GM12878 (cell line): ENCODE results near the gene MBOAT7. TPM values are rescaled to one million over a fixed set of nuclear protein-coding genes. Genes with fewer than 3 reads are reported as not detected.
A peak's percentile ranks its signal among the peaks of the same experiment; 100 is the strongest.

Experiments
- BHLHE40 ChIP-seq, 2 experiments: fragments of 450-650 bp in 1 of 2; IDR thresholded peaks; 2 replicates each; pipeline ENCODE4 v1.6.1; 2011 to 2017; ENCODE audit warnings: low read depth in 2 of 2, borderline replicate concordance in 1 of 2, improper control_type of control experiment in 1 of 2, low read length in 1 of 2, mild to moderate bottlenecking in 1 of 2
- BRCA1 ChIP-seq: IDR thresholded peaks from 2 replicates; pipeline ENCODE4 v1.6.1; 2011; ENCODE audit warnings: low read depth, low read length, improper control_type of control experiment
- CHD2 ChIP-seq: IDR thresholded peaks from 2 replicates; pipeline ENCODE4 v1.6.1; 2011; ENCODE audit warnings: low read depth, low read length, improper control_type of control experiment, borderline replicate concordance
- CHD4 ChIP-seq: fragments of 200-600 bp; sonication (generic); IDR thresholded peaks from 2 replicates; pipeline ENCODE4 v1.6.1; 2016; ENCODE audit warnings: mild to moderate bottlenecking
- CREM ChIP-seq: IDR thresholded peaks from 2 replicates; pipeline ENCODE4 v1.6.1; 2014; ENCODE audit warnings: antibody characterized with exemption, low read depth
- GABPA ChIP-seq: IDR thresholded peaks from 2 replicates; pipeline ENCODE4 v1.6.1; 2014; ENCODE audit warnings: antibody characterized with exemption, low read depth, mild to moderate bottlenecking, inconsistent platforms
- HDAC6 ChIP-seq: fragments of 200-600 bp; sonication (generic); IDR thresholded peaks from one replicate; pipeline ENCODE4 v1.8.0; 2017; ENCODE audit warnings: antibody characterized with exemption; ENCODE audit not compliant: unreplicated experiment
- HDGF ChIP-seq: fragments of 450-650 bp; IDR thresholded peaks from 2 replicates; pipeline ENCODE4 v1.6.1; 2016; ENCODE audit warnings: antibody characterized with exemption
- IRF4 ChIP-seq: IDR thresholded peaks from 2 replicates; pipeline ENCODE4 v1.6.1; 2011; ENCODE audit warnings: low read depth, low read length
- KLF5 ChIP-seq: fragments of 450-650 bp; IDR thresholded peaks from 2 replicates; pipeline ENCODE4 v1.6.1; 2014; ENCODE audit warnings: mild to moderate bottlenecking; ENCODE audit not compliant: partially characterized antibody
- MEF2A ChIP-seq: IDR thresholded peaks from 2 replicates; pipeline ENCODE4 v1.6.1; 2011; ENCODE audit warnings: low read depth, mild to moderate bottlenecking, low read length, moderate library complexity; ENCODE audit not compliant: insufficient read depth
- MEF2B ChIP-seq: fragments of 450-650 bp; IDR thresholded peaks from 2 replicates; pipeline ENCODE4 v1.6.1; 2018; ENCODE audit warnings: mild to moderate bottlenecking, moderate library complexity; ENCODE audit not compliant: partially characterized antibody, poor library complexity, severe bottlenecking
- MTA3 ChIP-seq: IDR thresholded peaks from 2 replicates; pipeline ENCODE4 v1.6.1; 2012; ENCODE audit warnings: low read length, inconsistent platforms, borderline replicate concordance
- MYC ChIP-seq: IDR thresholded peaks from 2 replicates; pipeline ENCODE4 v1.6.1; 2011; ENCODE audit warnings: mild to moderate bottlenecking, low read length, moderate library complexity, inconsistent platforms; ENCODE audit not compliant: insufficient read depth, insufficient replicate concordance, insufficient read length, severe bottlenecking
- NBN ChIP-seq: fragments of 450-650 bp; IDR thresholded peaks from 2 replicates; pipeline ENCODE4 v1.6.1; 2016
- RELA ChIP-seq: fragments of 450-650 bp; IDR thresholded peaks from 2 replicates; pipeline ENCODE4 v1.8.0; 2014; ENCODE audit warnings: borderline replicate concordance; ENCODE audit not compliant: partially characterized antibody
- RELB ChIP-seq: fragments of 450-650 bp; IDR thresholded peaks from 2 replicates; pipeline ENCODE4 v1.6.1; 2017; ENCODE audit warnings: low read depth, mild to moderate bottlenecking, moderate library complexity
- SMAD5 ChIP-seq: IDR thresholded peaks from 2 replicates; pipeline ENCODE4 v1.6.1; 2016; ENCODE audit warnings: antibody characterized with exemption, low read depth
- SUZ12 ChIP-seq: fragments of 200-600 bp; sonication (generic); IDR thresholded peaks from one replicate; pipeline ENCODE4 v1.6.1; 2018; ENCODE audit warnings: antibody characterized with exemption, mild to moderate bottlenecking; ENCODE audit not compliant: unreplicated experiment
- TCF3 ChIP-seq: IDR thresholded peaks from 2 replicates; pipeline ENCODE4 v1.6.1; 2012; ENCODE audit warnings: low read depth, mild to moderate bottlenecking, low read length, borderline replicate concordance; ENCODE audit not compliant: insufficient read depth
- TCF7 ChIP-seq: IDR thresholded peaks from 2 replicates; pipeline ENCODE4 v1.6.1; 2014; ENCODE audit warnings: antibody characterized with exemption, borderline replicate concordance
- ZBED1 ChIP-seq: IDR thresholded peaks from 2 replicates; pipeline ENCODE4 v1.6.1; 2016; ENCODE audit warnings: borderline replicate concordance
- ZNF207 ChIP-seq: fragments of 450-650 bp; IDR thresholded peaks from 2 replicates; pipeline ENCODE4 v1.6.1; 2014; ENCODE audit warnings: antibody characterized with exemption, mild to moderate bottlenecking, borderline replicate concordance
- ZNF24 ChIP-seq: fragments of 450-650 bp; IDR thresholded peaks from 2 replicates; pipeline ENCODE4 v1.6.1; 2017; ENCODE audit warnings: antibody characterized with exemption, mild to moderate bottlenecking
- ZNF274 ChIP-seq: IDR thresholded peaks from one replicate; pipeline ENCODE4 v1.8.0; 2011; ENCODE audit not compliant: insufficient read length, insufficient read depth
- ZZZ3 ChIP-seq: IDR thresholded peaks from 2 replicates; pipeline ENCODE4 v1.6.1; 2011; ENCODE audit warnings: low read depth; ENCODE audit not compliant: control insufficient read depth, insufficient read length
- polyA plus RNA-seq, 11 experiments: library from polyadenylated mRNA; depleted of rRNA in 4 of 11; unstranded in 6 of 11; stranded (reverse) in 5 of 11; fragments of >200 nt; fragmentation: Nextera tagmentation in 4 of 11; fragmentation: Illumina TruSeq in 1 of 11; extraction: Ambion mirVana in 4 of 11; extraction: Trizol in 1 of 11; gene quantifications; 1 replicate in 1 of 11; 2 replicates in 10 of 11; pipeline versions ENCODE4 v1.2.1 to v1.2.3, GENCODE V29; 2011 to 2016; ENCODE audit warnings: inconsistent platforms in 2 of 11, missing spikeins in 2 of 11, low read depth in 1 of 11
- total RNA-seq, 4 experiments: library from RNA; depleted of rRNA in 3 of 4; stranded (reverse); fragments of >200 nt in 3 of 4; fragmentation: Illumina TruSeq in 1 of 4; extraction: Trizol in 1 of 4; gene quantifications; 2 replicates each; pipeline versions ENCODE4 v1.2.1 to v1.2.3, GENCODE V29; 2013 to 2021
- TF ChIP-seq, protein P1 (sequence below): fragments of 450-650 bp; IDR thresholded peaks from 2 replicates; pipeline ENCODE4 v1.6.1; 2018; ENCODE audit warnings: borderline replicate concordance, mild to moderate bottlenecking; ENCODE audit not compliant: partially characterized antibody

Gene MBOAT7
- total and polyA plus RNA-seq, 10 of the 15 experiments (the other 5 are each of a cell fraction or from before 2014, with no cell fraction given): 0.69 to 44.5 (median 21.7) TPM

GRCh38 chr19:54137699-54138488, 51.5 kb downstream of the MBOAT7 start, which contains the start of gene CNOT3 (continued):
- TF ChIP-seq SUZ12: no peak
- TF ChIP-seq ZZZ3: no peak
- TF ChIP-seq BRCA1: no peak
- TF ChIP-seq ZNF207: no peak
- TF ChIP-seq ZNF24: no peak
- TF ChIP-seq NBN: peak; percentile 28; the same call in 1 of the 2 replicates
- peak; percentile 100 for TF ChIP-seq ZBED1
- no peak for TF ChIP-seq ZNF274
- no peak for TF ChIP-seq CHD2
- TF ChIP-seq SMAD5: no peak; the same call in 1 of the 2 replicates
- no peak for TF ChIP-seq RELB
- TF ChIP-seq IRF4: no peak
- no peak for TF ChIP-seq HDGF
- TF ChIP-seq GABPA: no peak
- TF ChIP-seq MEF2B: peak; percentile 18
- TF ChIP-seq CHD4: no peak
- TF ChIP-seq RELA: no peak
- TF ChIP-seq, protein P1, sequence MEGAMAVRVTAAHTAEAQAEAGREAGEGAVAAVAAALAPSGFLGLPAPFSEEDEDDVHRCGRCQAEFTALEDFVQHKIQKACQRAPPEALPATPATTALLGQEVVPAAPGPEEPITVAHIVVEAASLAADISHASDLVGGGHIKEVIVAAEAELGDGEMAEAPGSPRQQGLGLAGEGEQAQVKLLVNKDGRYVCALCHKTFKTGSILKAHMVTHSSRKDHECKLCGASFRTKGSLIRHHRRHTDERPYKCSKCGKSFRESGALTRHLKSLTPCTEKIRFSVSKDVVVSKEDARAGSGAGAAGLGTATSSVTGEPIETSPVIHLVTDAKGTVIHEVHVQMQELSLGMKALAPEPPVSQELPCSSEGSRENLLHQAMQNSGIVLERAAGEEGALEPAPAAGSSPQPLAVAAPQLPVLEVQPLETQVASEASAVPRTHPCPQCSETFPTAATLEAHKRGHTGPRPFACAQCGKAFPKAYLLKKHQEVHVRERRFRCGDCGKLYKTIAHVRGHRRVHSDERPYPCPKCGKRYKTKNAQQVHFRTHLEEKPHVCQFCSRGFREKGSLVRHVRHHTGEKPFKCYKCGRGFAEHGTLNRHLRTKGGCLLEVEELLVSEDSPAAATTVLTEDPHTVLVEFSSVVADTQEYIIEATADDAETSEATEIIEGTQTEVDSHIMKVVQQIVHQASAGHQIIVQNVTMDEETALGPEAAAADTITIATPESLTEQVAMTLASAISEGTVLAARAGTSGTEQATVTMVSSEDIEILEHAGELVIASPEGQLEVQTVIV: no peak
- no peak for TF ChIP-seq MTA3
- TF ChIP-seq BHLHE40 (IDR thresholded peaks at IDR 0.05; ENCODE audit: borderline replicate concordance in 1 of 2, low read depth in 2 of 2, low read length in 1 of 2): 0 out of 4 replicates have a peak, but pooled peaks of 1 of the 2 experiments have one; percentile 14
- no peak for TF ChIP-seq MYC
- TF ChIP-seq TCF7: no peak
- TF ChIP-seq CREM: no peak
- TF ChIP-seq MEF2A: no peak
- no peak for TF ChIP-seq TCF3
- no peak for TF ChIP-seq KLF5
- TF ChIP-seq HDAC6: no peak
